HG02943 (cell line): ENCODE measurements around the gene RAD51B.
A peak's percentile ranks its signal among the peaks of the same experiment; 100 is the strongest.
"Not testable (repeated sequence)": the region's sequence is repeated elsewhere in the genome, so short reads cannot be mapped to it uniquely, and the experiment has no call there.

Source experiments
- ATAC-seq: cut with Tn5 transposase; IDR thresholded peaks from one replicate; pipeline ENCODE4 v1.9.1; 2021; ENCODE audit warnings: mild to moderate bottlenecking, low read depth, moderate library complexity; ENCODE audit not compliant: unreplicated experiment

RAD51B gene

DNA sequence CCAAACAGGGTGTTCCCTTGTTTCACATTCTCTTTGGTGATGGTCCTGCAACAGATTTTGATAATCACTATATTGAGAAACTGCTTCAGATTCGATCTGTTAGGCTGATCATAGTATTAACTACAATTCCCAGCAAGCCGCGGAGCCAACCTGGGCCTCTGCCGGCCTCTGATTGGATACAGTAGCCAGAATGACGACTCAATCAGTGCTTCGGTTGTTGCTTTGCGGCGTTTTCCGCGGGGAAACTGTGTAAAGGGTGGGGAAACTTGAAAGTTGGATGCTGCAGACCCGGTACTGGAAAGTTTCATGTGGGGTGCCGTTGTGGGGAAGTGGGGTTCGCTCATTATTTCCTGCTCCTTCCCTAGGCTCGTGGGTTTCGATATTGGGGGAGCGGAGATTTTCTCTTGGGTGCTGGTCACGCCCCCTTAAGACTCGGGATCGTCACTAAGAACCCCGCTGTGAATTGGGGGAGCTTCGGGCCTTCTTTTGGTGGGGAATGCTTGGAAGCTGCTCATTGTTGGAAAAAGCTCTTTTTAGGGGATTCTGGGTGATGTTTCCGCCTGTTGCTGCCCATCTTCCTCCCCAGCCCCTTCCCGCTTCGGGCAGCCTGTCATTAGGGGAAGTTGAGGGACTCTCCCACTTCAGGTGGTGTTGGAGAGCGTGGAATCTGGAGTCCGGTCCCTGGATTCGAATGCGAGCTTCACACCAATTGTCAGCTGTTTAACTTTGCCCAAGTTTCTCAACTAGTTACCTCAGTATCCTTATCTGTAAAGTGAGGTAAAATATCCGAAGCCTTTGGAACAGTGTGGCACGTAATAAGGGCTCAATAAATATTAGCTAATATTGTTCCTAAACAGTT is at the start of gene RAD51B:
TSS of gene RAD51B (plus strand) at position 217 of the 859 bp plus-strand sequence.
- peak; percentile 64 for ATAC-seq

DNA sequence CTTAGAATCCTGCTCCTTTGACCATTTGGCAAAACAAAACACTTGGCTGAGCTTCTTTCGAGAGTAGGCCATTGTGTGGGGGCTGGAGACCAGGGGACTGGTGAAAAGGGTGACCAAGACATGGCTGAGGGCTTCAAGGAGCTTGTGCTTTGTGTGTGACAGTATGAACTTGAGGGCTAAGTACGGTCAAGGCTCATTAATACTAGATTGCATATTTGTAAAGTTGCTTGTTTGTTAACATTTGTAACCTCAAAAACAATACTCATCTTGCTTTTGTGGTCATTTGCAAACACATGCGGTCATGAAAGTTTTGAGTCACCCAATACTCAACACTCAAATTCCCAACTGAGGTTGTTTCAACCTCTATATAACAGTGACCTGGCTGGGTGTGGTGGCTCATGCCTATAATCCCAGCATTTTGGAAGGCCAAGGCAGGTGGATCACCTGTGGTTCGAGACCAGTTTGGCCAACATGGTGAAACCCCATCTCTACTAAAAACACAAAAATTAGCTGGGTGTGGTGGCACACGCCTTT is 45.7 kb upstream of the RAD51B start:
- ATAC-seq, result no peak

DNA sequence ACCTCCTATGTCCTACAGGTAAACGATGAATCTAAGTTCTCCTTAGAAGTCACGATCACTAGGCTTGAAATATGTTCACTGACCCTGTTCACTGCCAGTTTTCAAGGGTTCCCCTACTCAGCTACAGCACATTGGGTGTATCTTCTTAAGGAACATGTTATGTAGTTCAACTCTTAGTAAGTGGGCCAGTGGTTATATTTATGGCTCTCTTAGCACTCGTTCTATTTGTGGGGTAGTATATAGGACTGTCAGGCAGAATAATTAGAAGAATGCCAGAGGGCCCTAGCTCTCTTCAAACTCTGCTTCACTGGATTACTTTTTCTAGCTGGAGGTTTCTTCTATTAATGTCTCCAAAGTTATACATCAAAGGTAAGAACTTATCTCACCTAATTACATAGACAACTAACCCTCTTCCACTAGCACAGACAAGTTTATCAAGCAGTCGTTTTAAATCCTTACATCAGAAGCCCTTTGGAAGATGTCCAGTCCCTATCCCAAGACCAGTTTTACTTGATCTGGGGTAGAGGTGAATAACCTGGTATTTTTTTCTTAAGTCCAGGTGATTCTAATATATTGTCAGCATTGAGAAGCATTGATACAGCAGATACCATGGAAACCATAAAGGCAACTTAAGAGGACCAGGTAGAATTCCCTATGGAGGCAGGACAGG is 42.8 kb upstream of the RAD51B start:
- ATAC-seq, result no peak

- no peak for ATAC-seq
These were observed 40.8 kb upstream of the RAD51B start for GRCh38 chr14:67778792-67779191.

DNA sequence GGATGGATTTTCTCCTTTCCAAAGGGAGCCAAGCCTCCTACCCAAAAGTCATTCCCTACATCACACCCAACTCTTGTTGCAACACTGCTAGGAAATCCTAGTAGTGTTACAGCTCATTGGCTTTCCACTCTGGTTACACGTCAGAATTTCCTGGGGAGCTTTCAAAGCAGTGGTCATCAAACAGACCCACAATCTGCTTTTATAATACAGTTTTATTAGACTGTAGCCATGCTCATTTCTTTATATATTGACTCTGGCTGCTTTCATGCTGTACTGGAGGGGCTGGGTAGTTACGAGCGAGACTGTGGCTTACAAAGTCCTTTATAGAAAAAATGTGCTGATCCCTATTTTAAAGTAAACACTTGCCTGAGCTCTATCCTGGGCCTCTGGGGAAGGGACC is 37.5 kb upstream of the RAD51B start:
- no peak for ATAC-seq

DNA sequence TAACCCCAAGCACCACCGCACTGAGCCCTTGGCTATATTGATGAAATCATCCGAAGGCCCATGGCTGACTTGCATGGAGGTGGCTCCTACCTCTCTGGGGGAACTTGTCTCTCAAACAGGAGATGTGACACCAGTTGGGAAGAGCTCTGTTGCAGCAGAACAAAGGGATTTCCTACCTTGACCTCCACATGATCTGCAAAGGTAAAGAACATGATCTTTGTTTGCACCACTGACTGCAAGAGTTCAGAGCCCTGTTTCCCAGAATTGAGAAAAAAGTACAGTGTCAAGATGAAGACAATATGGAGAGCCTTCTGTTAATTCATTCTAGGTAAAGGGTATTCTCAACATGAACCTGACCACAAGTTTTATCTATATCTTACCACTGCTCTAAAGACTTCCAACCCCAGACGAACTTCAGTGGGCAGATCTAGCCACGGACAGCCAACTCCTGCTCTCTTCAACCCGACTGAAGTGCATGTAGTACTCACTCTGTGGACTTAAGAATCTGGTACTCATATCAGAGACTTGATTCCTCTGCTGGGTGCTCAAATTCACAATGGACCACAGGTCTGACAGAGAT is 35.2 kb upstream of the RAD51B start:
- ATAC-seq, result no peak

DNA sequence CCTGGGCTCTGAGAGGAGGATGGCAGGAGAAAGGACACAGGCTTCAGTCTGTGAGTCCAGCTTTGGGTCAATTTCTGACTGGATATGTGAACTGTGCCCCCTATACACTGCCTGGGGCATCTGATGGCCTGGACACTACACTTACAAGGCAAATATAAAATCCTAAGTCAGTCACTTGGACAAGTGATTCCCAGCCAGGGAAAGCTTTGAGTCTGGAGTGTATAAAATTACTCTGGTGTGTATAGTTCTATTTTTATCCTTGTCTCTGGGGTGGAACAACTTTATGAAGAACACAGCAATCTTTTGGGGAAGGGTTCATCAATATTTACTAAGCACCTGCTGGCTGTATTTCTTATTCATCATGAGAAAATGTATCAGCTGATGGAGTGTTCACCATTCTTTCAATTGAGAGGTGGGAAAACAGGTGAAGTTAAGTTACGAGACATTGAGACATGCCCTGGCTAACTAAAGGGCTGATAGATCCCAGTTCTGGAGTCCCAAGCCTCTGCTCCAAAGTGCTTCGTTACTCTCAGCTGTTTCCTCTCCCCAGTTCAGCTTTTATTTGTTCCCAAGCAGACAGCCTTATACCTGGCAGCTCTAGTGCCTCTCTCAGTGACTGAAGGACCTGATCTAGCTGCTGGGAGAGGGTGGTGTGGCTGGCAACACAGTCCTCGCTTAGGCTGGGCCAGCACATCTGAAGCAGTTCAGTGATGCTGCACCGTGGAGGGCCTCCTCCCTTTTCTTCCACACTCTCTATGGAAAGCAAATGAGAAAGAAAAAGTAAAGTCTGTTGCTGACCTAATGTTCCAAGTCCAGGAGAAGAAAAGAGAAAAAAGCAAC is 34.1 kb upstream of the RAD51B start:
- ATAC-seq, result no peak

DNA sequence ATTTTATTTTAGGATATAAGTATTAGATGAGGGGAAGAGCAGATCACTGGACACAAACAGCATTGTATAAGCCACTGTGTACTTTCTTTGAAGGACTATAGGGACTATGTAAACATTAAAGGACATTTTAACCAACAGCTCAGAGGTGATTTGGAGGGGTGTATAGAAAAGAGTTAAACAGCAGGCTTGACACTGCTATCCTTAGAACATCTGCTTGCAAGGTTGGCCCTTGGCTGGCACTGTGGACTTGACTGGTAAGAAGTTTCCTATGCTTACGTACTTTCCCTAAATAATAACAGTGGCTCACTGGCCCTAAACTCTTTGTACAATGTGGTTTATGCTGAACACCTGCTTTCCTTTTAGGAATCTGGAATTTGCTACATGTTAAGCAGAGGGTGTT is 31.9 kb upstream of the RAD51B start:
- no peak for ATAC-seq

- ATAC-seq, result no peak
These were observed 20.8 kb upstream of the RAD51B start for GRCh38 chr14:67798731-67799130.

GRCh38 chr14:67800743-67801142 is 18.8 kb upstream of the RAD51B start:
- no peak for ATAC-seq

DNA sequence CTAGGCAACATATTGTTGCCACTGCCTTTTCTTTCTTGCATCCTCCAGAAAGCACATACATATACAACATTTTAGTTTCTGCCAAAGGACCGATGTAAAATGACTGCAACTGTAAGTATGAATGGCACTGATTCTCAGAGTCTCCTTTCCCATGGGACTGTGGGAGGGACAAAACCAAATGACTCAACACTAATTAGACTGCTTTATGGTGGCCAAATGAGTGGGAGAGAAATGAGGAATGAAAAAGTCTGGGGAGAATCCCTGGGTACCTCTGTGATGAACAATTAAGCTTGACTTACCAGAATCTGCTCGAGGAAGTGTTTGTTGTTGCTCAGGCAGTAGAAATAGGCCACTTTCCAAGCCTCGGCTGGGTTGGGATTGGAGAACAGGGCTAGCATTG is 13.3 kb upstream of the RAD51B start:
- ATAC-seq, result no peak

DNA sequence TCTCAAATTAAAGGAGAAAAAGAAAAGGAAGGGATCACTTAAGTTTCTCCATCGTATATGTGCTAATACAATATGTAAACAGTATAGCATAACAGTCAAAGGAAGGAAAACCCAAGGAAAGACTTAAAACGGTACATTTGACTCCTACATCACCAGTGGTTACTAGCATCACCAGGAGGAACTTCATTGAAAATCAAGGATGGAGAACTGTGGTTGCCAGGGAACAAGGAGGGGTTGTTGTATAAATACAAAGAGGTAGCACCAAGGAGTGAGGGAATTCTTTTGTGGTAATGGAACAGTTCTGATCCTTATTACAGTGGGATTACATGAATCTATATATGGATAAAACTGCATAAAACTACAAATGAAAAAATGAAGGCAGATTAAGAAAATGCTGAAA is 4.8 kb upstream of the RAD51B start:
- no peak for ATAC-seq

DNA sequence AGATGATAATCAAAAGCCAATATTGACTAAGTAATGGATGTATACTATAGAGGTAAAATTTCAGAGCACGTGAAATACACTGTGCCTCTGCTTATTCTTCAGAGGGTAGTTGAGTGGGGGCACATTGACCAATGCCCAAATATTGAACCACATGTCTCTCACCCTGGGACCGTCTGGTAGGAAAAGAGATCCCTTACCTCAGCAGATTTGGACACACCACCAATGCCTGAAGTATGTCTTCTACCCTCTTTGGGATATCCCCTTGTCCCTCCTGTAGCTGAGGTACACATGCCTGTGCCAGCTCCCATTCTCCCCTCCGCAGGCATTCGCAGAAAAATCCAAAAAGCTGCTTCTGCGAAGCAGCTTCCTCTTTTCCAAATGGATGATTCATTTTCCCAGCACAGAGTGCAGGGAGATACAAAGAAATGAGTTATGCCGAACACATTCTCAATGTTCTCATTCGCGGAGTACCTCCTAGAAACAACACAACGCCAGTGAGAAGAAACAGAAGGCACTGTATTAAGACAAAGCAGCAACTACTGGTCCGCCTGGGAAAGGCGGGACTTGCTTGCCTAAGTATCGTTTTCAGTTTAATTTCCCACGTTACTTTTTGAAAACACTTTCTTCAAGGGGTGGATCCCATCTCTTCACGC is 3.9 kb upstream of the RAD51B start:
- no peak for ATAC-seq

DNA sequence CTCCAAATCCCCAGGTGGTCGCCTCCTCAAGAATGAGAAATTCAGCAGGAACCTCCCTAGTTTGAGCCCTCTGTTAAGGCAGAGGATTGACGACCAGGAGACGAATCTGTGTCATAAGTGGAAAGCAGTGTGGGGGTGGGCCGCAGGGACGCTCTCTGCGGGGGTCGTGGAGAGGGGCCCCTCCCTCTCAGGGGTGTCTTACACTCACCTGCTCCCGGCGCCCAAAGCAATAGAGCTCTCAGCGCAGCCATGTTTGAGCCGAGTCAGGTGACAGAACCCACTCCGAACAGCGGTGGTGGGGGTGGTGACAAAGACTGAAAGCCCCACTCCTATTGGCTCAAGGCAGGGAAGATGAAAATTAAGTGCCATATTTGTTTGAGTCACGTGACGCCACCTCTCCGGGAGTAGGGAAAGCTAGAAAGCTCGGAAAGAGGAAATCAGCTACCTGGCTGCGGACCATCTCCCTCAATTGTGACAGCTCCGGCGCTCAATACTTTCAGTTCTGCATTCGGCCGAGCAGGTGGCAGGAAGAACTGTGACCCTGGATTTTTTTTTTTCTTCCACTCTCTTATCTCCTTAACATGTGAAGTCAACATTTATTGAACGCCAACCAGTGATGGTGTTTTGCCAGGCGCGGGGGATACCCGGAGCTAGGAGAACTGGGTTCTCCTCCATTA is 3.1 kb upstream of the RAD51B start, which contains the start of gene ZFYVE26:
TSS of gene ZFYVE26 (minus strand) at position 265 of the 677 bp plus-strand sequence. CDS start 627 bp downstream, outside the sequence.
- peak; percentile 81 for ATAC-seq

- no peak for ATAC-seq
These were observed 1.7 kb upstream of the RAD51B start for GRCh38 chr14:67817750-67818438.

DNA sequence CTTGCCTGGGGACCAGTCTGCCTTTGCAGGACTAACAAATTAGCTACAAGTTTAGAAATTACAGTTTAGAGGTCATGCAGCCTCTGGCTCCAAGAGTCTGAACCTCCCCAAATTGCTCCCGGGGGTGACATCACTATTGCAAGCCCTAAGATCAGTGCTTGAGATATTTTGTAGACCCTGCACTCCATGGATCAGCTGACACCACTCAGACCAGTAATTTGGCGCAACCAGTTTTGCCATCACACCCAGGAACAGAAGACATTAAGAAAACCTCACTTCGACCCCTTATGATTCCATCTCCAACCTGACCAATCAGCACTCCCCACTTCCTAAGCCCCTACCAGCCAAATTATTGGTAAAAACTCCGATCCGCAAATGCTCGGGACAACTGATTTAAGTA is 1.1 kb upstream of the RAD51B start:
- ATAC-seq, result not testable (repeated sequence)

- ATAC-seq, result no peak
These were observed 921 bp downstream of the RAD51B start for GRCh38 chr14:67820428-67820971.

DNA sequence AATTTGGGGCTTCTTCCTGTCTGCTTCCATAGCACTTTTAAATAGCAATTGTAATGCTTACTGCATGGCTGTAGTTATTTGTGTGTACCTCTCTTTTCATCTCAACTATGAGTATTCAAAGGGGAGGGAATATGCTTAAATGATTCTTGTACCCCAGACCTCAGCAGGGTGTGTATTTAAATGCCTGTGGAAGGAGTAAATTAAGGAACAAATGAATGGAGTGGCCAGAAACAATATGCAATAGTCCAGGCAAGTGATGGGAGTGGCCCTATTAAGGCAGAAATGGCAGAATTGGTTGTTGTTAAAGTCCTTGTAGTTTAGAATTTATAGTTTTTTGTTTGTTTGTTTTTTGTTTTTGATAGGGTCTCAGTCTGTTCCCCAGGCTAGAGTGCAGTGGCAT is 1.5 kb downstream of the RAD51B start:
- no peak for ATAC-seq
